Fibroblast of mammary gland (primary cell): ENCODE measurements around the gene MYLK2.
"Not testable (repeated sequence)": the region's sequence is repeated elsewhere in the genome, so short reads cannot be mapped to it uniquely, and the experiment has no call there.

ENCODE experiments used
- DNase-seq: peaks from one replicate; pipeline ENCODE4 v3.0.0-alpha.2; 2010; ENCODE audit warnings: low read depth
- H3K4me3 ChIP-seq: 2 replicates; pipeline ENCODE4 v1.5.1; 2011; ENCODE audit warnings: low read depth, mild to moderate bottlenecking, low read length, moderate library complexity; ENCODE audit not compliant: control insufficient read depth
- CTCF ChIP-seq: conservative IDR thresholded peaks from 2 replicates; pipeline ENCODE4 v1.5.1; 2011; ENCODE audit warnings: low read depth, low read length, inconsistent platforms; ENCODE audit not compliant: control insufficient read depth, insufficient read depth

Gene MYLK2

GRCh38 chr20:31827059-31827458 lies 7.9 kb downstream of the MYLK2 start:
- H3K4me3 ChIP-seq = no peak overlapping the region
- no peak for DNase-seq
- TF ChIP-seq CTCF = no peak

GRCh38 chr20:31828016-31828415 lies 8.9 kb downstream of the MYLK2 start:
- not testable (repeated sequence) for DNase-seq, H3K4me3 ChIP-seq

GRCh38 chr20:31829731-31830130 lies 10.6 kb downstream of the MYLK2 start:
- DNase-seq = no peak
- H3K4me3 ChIP-seq = no peak overlapping the region
- TF ChIP-seq CTCF = no peak

- TF ChIP-seq CTCF = no peak
- no peak overlapping the region for H3K4me3 ChIP-seq
These were observed 11.3 kb downstream of the MYLK2 start for GRCh38 chr20:31830406-31830981.

GRCh38 chr20:31831211-31831610 lies 12.1 kb downstream of the MYLK2 start:
- H3K4me3 ChIP-seq = no peak overlapping the region
- no peak for TF ChIP-seq CTCF
- no peak for DNase-seq

More at GRCh38 chr20:31830406-31830981, 11.3 kb downstream of the MYLK2 start:
- DNase-seq = no peak

- DNase-seq = no peak
- no peak overlapping the region for H3K4me3 ChIP-seq
- TF ChIP-seq CTCF = no peak
These were observed 12.7 kb downstream of the MYLK2 start for GRCh38 chr20:31831771-31832306.

- peak; percentile 40 for DNase-seq
- no peak overlapping the region for H3K4me3 ChIP-seq
- peak; percentile 81 for TF ChIP-seq CTCF
These were observed 14.2 kb downstream of the MYLK2 start for GRCh38 chr20:31833130-31833930.
